ENCODE measurements around the gene KLK3. TPM values are rescaled to one million over a fixed set of nuclear protein-coding genes. Genes with fewer than 3 reads are reported as not detected.
A peak's percentile ranks its signal among the peaks of the same experiment; 100 is the strongest.

KLK3 gene
- total and polyA plus RNA-seq, 8 donors: not detected

GRCh38 chr19:50835785-50836542 is 18.8 kb upstream of the KLK3 start:
- Histone ChIP-seq H3K4me3 (peak overlapping the region; percentile 50 to 51), H3K36me3 (no peaks in the 10 kb centered on the region), H3K4me1 (peaks cover 0 to 11% of the 10 kb centered on the region in 2 donors), H3K27me3 (peaks cover 0 to 84% of the 10 kb centered on the region in 2 donors), H3K27ac (no peak overlapping the region), H3K9me3 (no peaks in the 10 kb centered on the region)
- DNase-seq: peak; percentile 34 to 93 (median 62)
- no peak for TF ChIP-seq CTCF (IDR thresholded peaks at IDR 0.05)
- peak; percentile 99 for ATAC-seq
- intact Hi-C loops (cut with DNase I): no loop called here

DNA sequence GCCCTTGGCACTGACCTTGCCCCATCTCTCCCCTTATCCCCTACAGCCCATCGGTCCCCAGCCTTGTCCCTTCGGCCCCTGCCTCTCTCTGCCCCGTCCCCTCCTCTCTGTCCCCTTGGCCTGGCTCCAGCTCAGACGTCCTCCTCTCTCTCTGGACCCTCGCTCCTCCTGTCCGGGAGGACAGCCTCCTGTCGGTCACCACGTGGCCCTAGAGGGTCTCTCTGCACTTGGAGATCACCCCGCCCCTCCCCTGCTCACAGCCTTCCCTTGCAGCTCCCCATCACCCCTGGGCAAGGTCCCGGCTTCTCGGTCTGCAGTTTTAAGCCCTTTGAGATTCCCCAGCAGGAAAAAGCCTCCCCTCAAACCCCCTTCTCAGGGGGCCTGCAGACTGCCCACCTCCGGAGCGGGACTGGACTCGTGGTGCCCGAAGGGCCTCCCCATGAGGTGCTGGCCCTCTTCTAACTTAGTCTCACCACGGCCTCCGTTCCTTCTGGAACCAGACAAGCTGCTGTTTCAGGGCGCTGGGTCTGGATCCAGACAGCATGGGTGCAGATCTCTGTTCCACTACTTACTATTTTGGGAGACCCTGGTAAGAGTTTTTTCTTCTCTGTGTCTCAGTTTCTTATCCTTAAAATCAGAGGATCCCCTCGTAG is 18.0 kb upstream of the KLK3 start:
- Histone ChIP-seq H3K27me3 (peaks cover 0 to 77% of the 10 kb centered on the region in 2 donors), H3K4me3 (no peak overlapping the region), H3K36me3 (no peaks in the 10 kb centered on the region), H3K9me3 (no peaks in the 10 kb centered on the region), H3K4me1 (peaks cover 0 to 11% of the 10 kb centered on the region in 2 donors), H3K27ac (no peak overlapping the region)
- no peak for ATAC-seq
- no peak for DNase-seq
- no peak for TF ChIP-seq CTCF (IDR thresholded peaks at IDR 0.05)
- intact Hi-C loops (cut with DNase I): no loop called here

DNA sequence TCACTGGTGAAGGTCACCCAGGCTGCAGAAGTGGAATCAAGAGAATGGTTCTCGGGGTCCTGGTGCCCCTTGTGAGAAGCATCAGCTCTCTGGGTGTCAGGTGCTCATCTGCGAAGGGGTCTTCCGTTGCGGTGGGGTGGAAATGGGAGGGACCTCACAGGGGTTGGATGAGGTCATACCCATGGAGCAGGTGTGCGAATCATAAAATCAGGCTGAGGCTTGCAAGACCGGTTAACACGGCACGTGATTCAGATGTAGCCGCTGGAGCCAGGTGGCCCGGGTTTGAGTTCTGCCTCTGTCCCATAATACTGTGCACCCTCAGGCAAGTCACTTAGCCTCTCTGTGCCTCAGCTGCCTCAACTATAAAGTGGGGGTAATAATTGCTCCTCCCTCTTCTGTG is 17.4 kb upstream of the KLK3 start:
- TF ChIP-seq CTCF (IDR thresholded peaks at IDR 0.05): no peak
- H3K27ac ChIP-seq: no peak overlapping the region
- intact Hi-C loops (cut with DNase I): no loop called here
- H3K4me1 ChIP-seq: peaks cover 0 to 11% of the 10 kb centered on the region in 2 donors
- no peak overlapping the region for H3K4me3 ChIP-seq
- H3K27me3 ChIP-seq: peaks cover 0 to 70% of the 10 kb centered on the region in 2 donors
- H3K9me3 ChIP-seq: no peaks in the 10 kb centered on the region
- H3K36me3 ChIP-seq: no peaks in the 10 kb centered on the region
- ATAC-seq: no peak
- DNase-seq: no peak

DNA sequence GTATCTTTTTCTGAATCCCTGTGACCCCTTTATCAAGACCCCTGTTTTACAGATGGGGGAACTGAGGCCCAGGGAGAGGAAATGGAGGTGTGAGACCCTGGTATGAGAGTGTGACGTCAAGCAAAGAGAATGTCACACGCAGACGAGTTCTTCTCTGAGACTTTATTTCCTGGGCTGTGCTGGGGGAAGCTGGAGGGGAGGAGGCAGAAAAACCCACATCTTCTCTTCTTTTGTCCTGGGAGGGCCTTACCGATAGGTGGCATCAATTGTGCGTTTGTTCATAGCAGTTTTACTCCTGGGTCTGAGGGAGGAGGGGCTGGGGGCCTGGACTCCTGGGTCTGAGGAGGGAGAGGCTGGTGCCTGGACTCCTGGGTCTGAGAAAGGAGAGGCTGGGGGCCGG is 16.5 kb upstream of the KLK3 start:
- H3K9me3 ChIP-seq: peaks cover 0 to 3% of the 10 kb centered on the region in 2 donors
- no peak for DNase-seq
- no peak for ATAC-seq
- H3K4me1 ChIP-seq: peaks cover 0 to 11% of the 10 kb centered on the region in 2 donors
- H3K27me3 ChIP-seq: peaks cover 0 to 61% of the 10 kb centered on the region in 2 donors
- H3K4me3 ChIP-seq: no peak overlapping the region
- H3K27ac ChIP-seq: no peak overlapping the region
- intact Hi-C loops (cut with DNase I): no loop called here
- no peaks in the 10 kb centered on the region for H3K36me3 ChIP-seq
- no peak for TF ChIP-seq CTCF (IDR thresholded peaks at IDR 0.05)
